ENCODE measurements around the gene ROR2.
A peak's percentile ranks its signal among the peaks of the same experiment; 100 is the strongest.

The ROR2 gene

GRCh38 chr9:91900055-91900796 is 49.8 kb downstream of the ROR2 start:
- DNase-seq: peak in 2 of 4 experiments; percentile 9 to 20

GRCh38 chr9:91899594-91899993 is 50.4 kb downstream of the ROR2 start:
- DNase-seq: no peak

- DNase-seq: no peak
These were observed 50.8 kb downstream of the ROR2 start for GRCh38 chr9:91899219-91899563.

DNA sequence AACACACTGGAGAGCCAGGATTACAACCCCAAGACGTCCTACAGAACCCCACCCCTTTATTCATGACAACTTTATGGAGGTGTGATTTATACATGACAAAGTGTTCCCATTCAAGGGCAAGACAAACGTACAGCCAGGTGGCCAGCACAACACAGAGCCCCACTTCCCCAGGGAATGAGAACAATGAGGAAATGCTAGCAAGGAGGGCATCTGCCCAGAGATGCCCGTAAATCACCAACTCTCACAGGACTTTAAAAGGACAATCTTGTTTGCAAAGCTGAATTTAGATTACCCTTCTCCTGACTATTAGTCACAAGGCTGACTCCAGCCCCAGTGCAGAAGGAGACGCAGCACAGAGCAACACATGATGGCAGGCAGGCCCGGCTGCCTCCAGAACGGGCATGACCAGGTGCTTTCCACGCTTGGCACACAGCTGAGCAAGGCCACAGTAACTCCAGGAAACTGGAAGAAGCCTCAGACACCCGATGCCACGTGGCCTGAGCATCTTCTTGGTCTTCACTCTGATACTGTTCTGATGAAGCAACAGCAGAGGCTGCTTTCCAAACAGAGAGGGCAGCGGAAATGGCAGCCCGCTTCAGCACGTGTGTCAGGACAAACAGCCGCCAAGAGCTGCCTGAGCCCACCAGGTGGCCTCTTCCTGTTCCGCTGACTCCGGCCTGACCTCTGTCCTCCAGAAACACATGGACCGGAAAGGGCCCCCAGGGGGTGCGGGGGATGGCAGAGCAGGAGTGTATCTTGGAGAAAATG is 51.4 kb downstream of the ROR2 start:
- peak; percentile 17 to 54 (median 44) for DNase-seq

- no peak for DNase-seq
These were observed 52.8 kb downstream of the ROR2 start for GRCh38 chr9:91897201-91897600.

DNA sequence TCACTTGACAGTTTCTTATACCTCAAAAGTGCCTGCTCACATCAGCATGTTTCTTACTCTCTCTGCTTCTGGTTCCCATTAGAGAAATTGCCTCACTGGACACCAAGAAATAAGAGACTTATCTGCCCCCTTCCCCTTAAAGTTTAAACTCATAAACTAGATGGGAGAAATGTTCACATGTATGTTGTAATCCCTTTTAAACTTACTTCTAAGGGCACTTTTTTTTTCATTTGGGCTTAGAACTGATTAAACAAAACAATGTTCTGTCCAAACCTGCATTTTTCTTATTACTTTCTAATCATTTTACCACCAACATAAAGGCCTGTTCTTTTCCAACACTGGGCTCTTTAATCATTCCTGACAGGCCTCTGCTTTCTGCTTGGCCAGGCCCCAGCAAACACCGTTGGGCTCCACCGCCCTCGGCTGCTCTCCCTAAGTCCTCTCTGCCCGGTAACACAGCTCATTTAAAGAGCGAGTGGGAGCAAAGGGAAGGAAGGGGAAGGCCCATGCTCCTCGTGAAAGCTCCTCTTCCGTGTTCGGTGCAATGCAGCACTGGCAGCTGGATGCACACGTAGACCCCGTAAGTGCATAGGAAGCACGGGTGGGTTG is 53.4 kb downstream of the ROR2 start:
- DNase-seq: peak; percentile 42 to 77 (median 71)

- no peak for DNase-seq
These were observed 53.9 kb downstream of the ROR2 start for GRCh38 chr9:91896097-91896496.

DNA sequence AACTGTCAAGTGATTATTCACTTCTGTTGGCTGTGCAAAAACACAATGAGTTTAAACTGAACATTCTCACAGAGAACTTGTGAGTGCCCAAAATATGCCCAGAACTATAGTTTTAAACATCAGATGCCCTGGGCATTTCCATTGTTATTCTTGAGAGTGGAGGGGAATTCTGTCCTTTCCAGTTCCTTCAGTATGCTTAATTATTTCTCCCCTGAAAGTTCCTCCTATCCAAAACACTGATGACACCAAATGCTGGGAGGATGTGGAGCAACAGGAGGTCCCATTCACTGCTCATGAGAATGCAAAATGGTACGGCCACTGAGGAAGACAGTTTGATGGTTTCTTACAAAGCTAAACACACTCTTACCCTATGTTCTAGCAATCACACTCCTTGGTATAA is 55.5 kb downstream of the ROR2 start:
- no peak for DNase-seq

GRCh38 chr9:91894023-91894422 is 56.0 kb downstream of the ROR2 start:
- DNase-seq: no peak

DNA sequence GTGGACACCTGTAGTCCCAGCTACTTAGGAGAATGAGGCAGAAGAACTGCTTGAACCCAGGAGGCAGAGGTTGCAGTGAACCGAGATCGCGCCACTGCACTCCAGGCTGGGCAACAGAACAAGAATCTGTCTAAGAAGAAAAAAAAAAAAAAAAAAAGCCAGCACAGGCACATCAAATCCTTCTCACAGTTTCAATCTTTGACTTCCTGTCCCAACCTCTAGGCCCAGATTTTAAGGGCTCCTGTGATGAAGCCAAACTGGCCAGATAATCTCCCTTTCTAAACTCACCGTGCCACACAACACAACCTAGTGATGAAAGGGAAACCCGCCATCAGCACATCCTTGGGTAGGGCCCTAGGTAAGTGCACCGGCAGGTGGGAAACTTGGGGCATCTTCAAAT is 58.1 kb downstream of the ROR2 start:
- no peak for DNase-seq

DNA sequence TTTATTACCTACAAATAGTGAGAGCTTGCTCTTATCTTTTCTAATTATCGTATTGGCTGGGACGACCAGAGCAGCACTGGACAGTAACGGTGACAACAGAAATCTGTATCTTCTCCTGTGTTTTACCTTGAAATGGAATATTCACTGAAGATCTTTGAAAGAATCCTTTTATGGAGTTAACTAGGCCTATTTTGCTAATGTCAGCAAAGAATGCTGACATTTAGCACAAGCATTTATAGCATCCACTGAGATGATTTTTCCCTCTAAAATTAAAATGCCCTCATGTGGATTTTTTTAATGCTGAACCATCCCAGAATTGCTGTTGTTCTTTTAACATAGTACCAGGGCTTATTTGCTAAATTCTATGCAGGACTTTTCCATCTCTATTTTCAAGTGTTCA is 59.4 kb downstream of the ROR2 start:
- no peak for DNase-seq

GRCh38 chr9:91889161-91889911 is 60.7 kb downstream of the ROR2 start:
- DNase-seq: no peak

- no peak for DNase-seq
These were observed 63.5 kb downstream of the ROR2 start for GRCh38 chr9:91886414-91887076.

DNA sequence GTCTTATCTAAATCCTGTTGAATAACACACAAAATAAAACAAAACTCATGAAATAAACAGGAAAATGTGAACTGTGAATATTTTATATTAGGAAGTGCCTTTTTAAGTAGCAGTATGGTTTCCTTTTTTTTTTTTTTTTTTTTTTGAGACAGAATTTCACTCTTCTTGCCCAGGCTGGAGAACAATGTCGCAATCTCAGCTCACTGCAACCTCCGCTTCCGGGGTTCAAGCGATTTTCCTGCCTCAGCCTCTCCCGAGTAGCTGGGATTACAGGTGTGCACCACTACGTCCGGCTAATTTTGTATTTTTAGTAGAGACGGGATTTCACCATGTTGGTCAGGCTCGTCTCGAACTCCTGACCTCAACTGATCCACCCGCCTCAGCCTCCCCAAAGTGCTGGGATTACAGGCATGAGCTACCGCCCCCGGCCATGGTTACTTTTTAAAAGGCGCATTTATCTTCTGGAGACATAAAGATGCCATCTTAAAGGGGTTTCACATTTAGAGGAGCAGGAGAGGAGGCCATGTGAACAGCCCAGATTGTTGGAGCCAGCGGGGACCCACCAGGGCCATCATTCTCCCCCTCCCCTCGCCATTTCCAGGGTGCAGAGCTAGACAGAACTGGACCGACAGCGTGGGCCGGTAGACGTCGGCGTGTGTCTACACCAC is 64.1 kb downstream of the ROR2 start:
- DNase-seq: no peak

DNA sequence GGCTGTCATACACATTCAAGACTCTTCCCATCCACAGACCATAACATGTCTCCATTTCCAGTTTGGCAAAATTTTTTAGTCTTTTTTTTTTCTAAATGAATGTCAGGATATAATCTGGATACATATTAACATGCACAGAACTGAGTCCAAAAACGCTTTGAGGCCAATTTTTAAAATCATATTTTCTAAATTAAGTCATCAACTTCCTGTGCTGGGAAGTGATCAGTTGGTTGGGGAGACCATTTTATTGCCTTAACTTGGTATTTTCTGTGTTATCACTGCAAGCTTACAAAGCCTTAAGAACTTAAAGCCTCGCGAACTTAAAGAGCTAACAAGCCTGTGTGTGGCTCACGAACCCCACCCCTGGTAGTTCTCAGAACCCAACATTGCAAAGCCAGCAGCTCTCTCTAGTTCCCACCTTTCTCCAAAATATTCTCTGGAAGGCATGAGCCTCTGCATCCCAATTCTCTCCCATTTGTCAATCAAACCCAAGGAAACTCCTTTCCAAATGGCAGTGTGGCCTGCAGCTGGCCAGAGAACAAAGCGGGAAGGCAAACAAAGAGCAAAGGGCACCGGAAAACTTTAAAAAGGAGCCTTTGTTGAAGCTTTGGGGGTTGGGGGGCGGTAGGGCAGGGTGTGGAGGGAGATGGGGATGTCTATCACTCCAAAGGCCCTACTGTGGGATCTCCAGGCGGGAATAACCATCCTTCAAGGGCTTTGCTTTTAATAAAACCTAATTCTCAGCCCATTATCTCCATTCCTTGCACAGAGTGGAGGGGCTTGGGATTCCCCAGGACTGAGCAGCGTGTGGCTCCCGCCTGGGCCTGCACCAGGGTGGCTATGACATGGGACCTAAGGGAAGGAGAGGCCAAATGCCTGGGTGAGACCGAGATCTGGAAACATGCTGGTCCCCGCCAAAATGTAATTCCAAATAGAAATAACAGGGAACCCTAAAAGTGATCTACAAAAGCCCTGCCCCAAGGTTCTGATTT is 65.0 kb downstream of the ROR2 start:
- no peak for DNase-seq

- no peak for DNase-seq
These were observed 65.9 kb downstream of the ROR2 start for GRCh38 chr9:91884153-91884552.

GRCh38 chr9:91883503-91883902 is 66.5 kb downstream of the ROR2 start:
- DNase-seq: no peak

DNA sequence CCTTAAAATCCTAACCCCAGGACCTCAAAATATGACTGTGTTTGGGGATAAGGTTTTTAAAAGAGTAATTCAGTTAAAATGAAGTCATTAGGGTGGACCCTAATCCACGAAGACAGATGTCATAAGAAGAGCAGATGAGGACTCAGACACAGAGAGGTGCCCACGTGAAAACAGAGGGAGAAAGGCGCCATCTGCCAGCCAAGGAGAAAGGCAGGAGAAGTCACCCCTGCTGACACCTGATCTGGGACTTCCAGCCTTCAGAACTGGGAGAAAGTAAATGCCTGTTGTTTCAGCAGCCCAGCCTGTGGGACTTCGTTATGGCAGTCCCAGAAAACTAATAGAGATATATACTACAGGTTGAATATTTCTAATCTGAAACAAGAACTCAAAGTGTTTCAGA is 67.4 kb downstream of the ROR2 start:
- peak in 2 of 4 experiments; percentile 7 to 27 for DNase-seq

DNA sequence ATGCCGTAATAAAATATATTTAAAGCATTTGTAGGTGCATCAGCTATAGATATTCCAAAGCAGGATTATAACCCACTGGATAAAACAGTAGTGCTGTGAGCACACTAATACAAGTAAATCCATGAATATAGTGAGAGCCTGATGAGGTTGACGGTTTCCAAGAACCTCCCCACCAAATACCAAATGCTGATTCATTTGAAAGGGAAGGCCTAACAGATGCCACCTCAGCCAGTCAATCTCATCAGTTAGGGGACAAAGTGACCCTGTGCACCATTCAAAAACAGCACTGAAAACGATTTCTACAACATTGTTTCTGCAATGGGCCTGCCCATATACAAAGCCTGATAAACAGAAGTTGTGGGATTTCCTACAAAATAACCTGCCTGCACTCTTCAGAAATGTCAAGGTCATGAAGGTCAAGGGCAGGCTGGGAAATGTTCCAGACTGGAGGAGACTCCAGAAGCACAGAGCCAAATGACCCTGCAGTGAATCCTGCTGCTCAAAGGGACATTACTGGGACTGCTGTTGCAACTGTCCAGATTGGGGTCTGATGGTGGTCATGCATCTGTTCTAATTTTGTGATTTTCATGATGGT is 69.6 kb downstream of the ROR2 start:
- DNase-seq: no peak

- DNase-seq: no peak
These were observed 70.8 kb downstream of the ROR2 start for GRCh38 chr9:91879231-91879630.

Data from suppressor macrophage (primary cell).